ENCODE measurements around the gene HOXD3. TPM values are rescaled to one million over a fixed set of nuclear protein-coding genes. Genes with fewer than 3 reads are reported as not detected.

Gene HOXD3
- total RNA-seq, 4 donors from 2014 or later: 0.40 to 2.9 (median 1.5) TPM; not detected in 1

DNA sequence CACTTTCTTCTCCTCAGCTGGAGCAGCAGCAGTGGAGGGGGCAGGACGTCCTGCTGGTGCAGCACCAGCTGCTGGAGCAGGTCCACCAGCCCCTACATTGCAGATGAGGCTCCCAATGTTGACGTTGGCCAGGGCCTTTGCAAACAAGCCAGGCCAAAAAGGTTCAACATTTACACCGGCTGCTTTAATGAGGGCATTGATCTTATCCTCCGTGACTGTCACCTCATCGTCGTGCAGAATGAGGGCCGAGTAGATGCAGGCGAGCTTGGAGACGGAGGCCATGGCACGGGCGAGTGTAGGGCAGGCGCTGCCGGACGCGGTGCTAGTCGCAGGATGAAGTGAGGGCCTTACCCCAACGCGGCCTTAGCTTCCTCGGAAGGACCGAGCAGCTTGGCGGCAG lies 43.9 kb downstream of the HOXD3 start:
- H3K36me3 ChIP-seq: no peaks in the 10 kb centered on the region
- intact Hi-C loops (cut with DNase I): no loop called here
- peaks cover 0 to 86% (median 0%) of the 10 kb centered on the region in 4 donors for H3K27me3 ChIP-seq
- H3K4me3 ChIP-seq: no peak overlapping the region
- DNase-seq: no peak
- H3K27ac ChIP-seq: no peak overlapping the region
- no peak for TF ChIP-seq POLR2A (IDR thresholded peaks at IDR 0.05)
- TF ChIP-seq, protein P1, sequence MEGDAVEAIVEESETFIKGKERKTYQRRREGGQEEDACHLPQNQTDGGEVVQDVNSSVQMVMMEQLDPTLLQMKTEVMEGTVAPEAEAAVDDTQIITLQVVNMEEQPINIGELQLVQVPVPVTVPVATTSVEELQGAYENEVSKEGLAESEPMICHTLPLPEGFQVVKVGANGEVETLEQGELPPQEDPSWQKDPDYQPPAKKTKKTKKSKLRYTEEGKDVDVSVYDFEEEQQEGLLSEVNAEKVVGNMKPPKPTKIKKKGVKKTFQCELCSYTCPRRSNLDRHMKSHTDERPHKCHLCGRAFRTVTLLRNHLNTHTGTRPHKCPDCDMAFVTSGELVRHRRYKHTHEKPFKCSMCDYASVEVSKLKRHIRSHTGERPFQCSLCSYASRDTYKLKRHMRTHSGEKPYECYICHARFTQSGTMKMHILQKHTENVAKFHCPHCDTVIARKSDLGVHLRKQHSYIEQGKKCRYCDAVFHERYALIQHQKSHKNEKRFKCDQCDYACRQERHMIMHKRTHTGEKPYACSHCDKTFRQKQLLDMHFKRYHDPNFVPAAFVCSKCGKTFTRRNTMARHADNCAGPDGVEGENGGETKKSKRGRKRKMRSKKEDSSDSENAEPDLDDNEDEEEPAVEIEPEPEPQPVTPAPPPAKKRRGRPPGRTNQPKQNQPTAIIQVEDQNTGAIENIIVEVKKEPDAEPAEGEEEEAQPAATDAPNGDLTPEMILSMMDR (IDR thresholded peaks at IDR 0.05): no peak
- peaks cover 0 to 7% (median 0%) of the 10 kb centered on the region in 3 donors for H3K9me3 ChIP-seq
- WGBS, 2 donors: 57 to 75% methylated on average over 16 to 21 of the region's 21 CpGs
- no peaks in the 10 kb centered on the region for H3K4me1 ChIP-seq

DNA sequence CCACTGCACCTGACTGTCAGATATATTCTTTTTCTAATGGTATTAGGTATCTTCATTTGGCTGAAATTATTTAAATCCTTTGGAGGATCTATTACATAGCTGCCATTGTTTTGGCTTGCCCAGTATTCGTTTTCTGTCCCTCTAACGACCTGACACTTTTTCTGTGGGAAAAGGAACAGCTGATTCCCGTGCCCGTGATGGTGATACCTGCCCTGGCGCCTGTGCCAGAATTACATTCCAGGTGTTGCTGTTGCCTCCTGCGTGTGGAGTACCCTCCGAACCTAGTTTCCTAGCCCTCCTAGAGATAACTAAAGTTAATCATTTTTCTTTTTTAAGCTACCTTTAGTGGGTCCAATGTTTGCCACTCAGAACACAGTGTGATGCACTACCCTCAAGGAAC lies 45.4 kb downstream of the HOXD3 start:
- H3K27ac ChIP-seq: no peak overlapping the region
- H3K27me3 ChIP-seq: peaks cover 0 to 74% (median 0%) of the 10 kb centered on the region in 4 donors
- 75 to 80% methylated on average over 7 of the region's 7 CpGs for WGBS, 2 donors
- TF ChIP-seq, protein P1 (IDR thresholded peaks at IDR 0.05): no peak
- no peak for TF ChIP-seq POLR2A (IDR thresholded peaks at IDR 0.05)
- H3K4me1 ChIP-seq: no peaks in the 10 kb centered on the region
- DNase-seq: no peak
- peaks cover 0 to 7% (median 0%) of the 10 kb centered on the region in 3 donors for H3K9me3 ChIP-seq
- no peak overlapping the region for H3K4me3 ChIP-seq
- intact Hi-C loops (cut with DNase I): no loop called here
- H3K36me3 ChIP-seq: no peaks in the 10 kb centered on the region

DNA sequence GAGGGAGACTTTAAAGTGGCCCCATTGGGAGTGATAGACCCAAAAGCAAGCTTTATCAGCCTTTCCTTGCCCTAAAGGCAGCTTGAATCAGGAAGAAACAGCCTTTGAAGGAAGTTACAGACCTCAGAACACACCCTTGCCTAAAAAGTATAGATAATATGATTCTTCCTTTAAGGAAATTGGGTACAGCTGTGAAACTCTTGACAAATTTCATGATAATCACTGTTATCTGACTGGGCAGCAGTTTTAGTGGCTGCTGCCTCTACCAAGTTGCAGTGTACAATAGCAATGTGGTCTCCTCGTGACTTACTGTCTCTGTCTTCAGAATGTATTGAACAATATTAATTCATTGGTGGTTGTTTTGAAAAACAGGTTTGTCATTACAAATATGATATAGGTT lies 48.0 kb downstream of the HOXD3 start:
- WGBS, 2 donors: 54 to 75% methylated on average over 1 of the region's 1 CpG
- H3K27me3 ChIP-seq: peaks cover 0 to 57% (median 0%) of the 10 kb centered on the region in 4 donors
- no peak overlapping the region for H3K27ac ChIP-seq
- no peaks in the 10 kb centered on the region for H3K36me3 ChIP-seq
- no peak overlapping the region for H3K4me3 ChIP-seq
- TF ChIP-seq POLR2A (IDR thresholded peaks at IDR 0.05): no peak
- TF ChIP-seq, protein P1 (IDR thresholded peaks at IDR 0.05): no peak
- no peaks in the 10 kb centered on the region for H3K4me1 ChIP-seq
- no peak for DNase-seq
- peaks cover 0 to 7% (median 0%) of the 10 kb centered on the region in 3 donors for H3K9me3 ChIP-seq
- intact Hi-C loops (cut with DNase I): no loop called here

DNA sequence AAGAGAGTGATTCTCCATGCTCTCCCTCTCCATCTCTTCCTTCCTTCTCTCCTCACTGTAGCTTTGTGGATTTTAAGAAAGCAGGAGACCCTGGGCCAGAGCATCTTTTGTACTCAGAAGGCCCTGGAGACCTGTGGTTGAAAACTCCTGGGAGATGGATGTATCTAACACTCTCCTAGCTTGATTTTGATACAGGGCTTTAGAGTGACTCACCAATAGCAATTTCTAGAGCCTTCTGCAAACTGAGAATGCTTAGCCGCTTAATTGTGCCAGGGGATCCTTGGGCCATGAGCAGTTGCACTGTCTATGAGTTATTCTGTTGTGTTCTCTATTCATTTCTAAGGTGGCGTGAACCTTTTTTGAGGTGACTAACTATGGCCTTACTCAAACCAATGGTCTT lies 49.0 kb downstream of the HOXD3 start:
- WGBS, 2 donors: 87 to 90% methylated on average over 2 of the region's 2 CpGs
- Histone ChIP-seq H3K9me3 (peaks cover 0 to 7% (median 0%) of the 10 kb centered on the region in 3 donors), H3K27me3 (peaks cover 0 to 52% (median 0%) of the 10 kb centered on the region in 4 donors), H3K36me3 (no peaks in the 10 kb centered on the region), H3K27ac (no peak overlapping the region), H3K4me1 (no peaks in the 10 kb centered on the region), H3K4me3 (no peak overlapping the region)
- TF ChIP-seq, protein P1 (IDR thresholded peaks at IDR 0.05): no peak
- TF ChIP-seq POLR2A (IDR thresholded peaks at IDR 0.05): no peak
- intact Hi-C loops (cut with DNase I): no loop called here
- no peak for DNase-seq

DNA sequence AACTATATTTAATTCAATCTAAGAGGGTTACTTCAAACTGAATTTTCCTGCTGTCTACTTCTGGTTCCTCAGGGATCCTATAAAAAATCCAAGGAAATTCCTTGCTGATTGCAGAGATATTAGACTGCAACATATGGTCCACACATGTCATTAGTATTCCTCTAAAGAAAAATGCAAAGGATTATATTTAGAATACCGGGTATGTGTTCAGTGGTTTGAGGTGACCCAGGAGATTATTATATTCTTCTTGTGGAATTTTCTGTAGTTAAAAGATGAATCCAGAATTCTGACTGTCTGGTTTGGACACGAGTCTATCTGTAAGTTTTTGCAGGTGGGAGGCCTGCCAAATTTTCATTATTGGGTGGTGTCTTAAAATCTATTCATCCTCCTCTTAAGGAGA lies 49.6 kb downstream of the HOXD3 start:
- Histone ChIP-seq H3K4me3 (no peak overlapping the region), H3K27me3 (peaks cover 0 to 55% (median 0%) of the 10 kb centered on the region in 4 donors), H3K4me1 (no peaks in the 10 kb centered on the region), H3K36me3 (no peaks in the 10 kb centered on the region), H3K27ac (no peak overlapping the region), H3K9me3 (peaks cover 0 to 7% (median 0%) of the 10 kb centered on the region in 3 donors)
- intact Hi-C loops (cut with DNase I): no loop called here
- DNase-seq: no peak
- 23 to 36% methylated on average over 2 of the region's 2 CpGs for WGBS, 2 donors
- TF ChIP-seq POLR2A (IDR thresholded peaks at IDR 0.05): no peak
- TF ChIP-seq, protein P1 (IDR thresholded peaks at IDR 0.05): no peak

Data from esophagus squamous epithelium (tissue), 5 donors.